ENCODE measurements around the gene TMEM161B.
"Not testable (repeated sequence)": the region's sequence is repeated elsewhere in the genome, so short reads cannot be mapped to it uniquely, and the experiment has no call there.

TMEM161B gene

DNA sequence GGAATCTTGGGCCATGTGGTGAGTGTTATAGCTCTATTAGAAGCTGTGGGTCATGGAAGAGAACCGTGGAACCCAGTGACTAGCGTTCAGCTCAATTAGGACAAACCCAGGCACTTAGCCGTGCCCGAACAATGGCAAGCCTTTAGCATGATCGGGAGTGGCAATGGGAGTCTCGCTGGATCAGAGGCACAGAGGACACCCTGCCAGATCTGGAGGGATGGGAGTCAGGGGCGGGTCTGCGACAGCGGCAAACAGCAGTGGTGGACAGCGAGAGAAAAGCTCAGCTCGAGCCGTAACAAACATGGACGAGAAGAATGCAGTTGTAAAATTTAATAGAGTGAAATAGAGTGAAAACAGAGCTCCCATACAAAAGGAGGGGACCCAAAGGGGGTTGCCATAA is 91.2 kb downstream of the TMEM161B start:
- DNase-seq: not testable (repeated sequence)

DNA sequence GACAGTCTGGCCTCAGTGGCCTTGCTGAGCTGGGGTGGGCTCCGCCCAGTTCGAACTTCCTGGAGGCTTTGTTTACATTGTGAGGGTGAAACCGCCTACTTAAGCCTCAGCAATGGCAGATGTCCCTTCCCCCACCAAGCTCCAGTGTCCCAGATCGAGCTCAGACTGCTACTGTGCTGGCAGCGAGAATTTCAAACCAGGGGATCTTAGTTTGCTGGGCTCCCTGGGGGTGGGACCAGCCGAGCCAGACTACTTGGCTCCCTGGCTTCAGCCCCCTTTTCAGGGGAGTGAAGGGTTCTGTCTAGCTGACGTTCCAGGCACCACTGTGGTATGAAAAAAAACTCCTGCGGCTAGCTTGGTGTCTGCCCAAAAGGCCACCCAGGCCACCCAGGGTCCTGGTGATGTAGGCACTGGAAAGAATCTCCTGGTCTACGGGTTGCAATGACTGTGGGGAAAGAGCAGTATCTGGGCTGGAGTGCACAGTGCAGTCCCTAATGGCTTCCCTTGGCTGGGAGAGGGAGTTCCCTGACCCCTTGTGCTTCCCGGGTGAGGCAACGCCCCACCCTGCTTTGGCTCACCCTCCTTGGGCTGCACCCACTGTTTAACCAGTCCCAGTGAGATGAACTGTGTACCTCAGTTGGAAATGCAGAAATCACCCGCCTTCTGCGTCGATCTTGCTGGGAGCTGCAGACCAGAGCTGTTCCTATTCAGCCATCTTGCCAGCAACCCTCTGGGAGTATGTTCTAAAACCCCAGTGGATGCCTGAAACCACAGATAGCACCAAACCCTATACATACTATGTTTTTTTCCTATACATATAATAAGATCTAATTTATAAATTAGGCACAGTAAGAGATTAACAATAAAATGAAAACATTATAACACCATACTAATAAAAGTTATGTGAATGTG is 95.5 kb downstream of the TMEM161B start:
- DNase-seq: no peak

DNA sequence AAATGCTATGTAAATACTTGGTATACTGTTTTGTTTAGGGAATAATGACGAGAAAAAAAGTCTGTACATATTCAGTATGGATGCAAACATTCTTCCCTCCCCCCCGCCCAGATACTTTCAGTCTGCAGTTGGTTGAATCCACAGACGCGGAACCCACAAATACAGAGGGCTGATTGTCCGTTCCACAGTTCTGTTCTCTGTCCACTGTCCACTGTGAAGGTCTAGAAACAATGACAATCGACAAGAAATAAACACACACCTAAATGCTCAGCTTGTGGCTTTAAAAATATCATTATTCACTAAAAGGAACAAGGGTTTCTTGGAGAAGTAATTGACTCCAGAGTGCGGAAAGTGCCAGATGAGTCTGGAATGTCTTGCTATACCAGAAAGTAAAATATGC is 109.1 kb downstream of the TMEM161B start:
- no peak for DNase-seq

DNA sequence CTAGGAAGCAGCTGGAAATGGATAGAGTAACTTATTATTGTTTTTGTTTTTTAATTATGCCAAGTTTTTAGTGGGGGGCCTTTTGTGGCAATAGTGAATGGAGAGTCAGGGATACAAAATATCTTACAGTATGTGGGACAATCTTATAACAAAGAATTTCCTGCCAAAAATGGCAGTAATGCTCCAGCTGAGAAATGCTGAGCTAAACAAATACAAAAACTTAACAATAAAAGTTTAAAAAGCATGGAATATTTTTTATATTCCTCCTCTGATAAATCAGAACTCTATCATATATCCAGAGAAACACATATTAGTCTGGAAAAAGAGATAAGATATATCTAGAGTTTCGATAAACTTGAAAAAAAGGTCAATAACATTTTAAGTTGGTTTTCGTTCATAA is 110.6 kb downstream of the TMEM161B start:
- DNase-seq: no peak

DNA sequence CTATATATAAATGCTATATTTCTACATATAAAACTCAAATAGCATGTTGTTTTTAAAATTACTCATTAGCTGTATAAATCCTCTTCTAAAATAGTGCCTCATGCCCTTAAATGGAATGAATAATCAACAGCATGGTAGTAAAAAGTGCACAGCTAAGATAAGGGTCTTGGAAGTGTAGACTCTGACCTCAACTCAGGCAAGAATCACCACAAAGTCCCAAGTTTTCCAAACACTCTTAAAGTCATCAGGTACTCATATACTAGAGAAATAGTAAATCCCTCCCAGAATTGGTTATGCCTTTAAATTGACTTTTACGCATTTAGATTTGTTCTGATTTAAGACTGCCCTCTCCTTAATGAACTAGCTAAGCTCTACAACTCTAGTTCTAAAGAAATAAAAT is 113.8 kb downstream of the TMEM161B start:
- DNase-seq: no peak

DNA sequence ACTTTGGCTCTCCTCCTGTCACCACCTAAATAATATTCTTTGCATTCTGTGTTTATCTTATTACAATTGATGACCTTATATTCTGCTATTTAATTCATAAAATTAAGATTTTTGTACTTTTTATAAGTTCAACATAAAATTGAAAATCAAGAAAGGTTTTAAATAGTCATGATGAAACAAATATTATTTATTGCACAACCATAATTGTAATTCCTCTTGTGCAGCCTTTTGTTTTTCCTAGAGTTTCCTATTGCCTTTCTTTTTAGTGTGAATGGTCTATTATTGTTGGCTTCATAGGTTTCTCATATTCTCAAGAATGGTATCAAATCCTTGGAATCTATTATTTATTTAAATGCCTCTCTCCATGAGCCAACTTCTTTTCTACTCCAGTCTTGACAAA is 117.9 kb downstream of the TMEM161B start:
- DNase-seq: no peak

DNA sequence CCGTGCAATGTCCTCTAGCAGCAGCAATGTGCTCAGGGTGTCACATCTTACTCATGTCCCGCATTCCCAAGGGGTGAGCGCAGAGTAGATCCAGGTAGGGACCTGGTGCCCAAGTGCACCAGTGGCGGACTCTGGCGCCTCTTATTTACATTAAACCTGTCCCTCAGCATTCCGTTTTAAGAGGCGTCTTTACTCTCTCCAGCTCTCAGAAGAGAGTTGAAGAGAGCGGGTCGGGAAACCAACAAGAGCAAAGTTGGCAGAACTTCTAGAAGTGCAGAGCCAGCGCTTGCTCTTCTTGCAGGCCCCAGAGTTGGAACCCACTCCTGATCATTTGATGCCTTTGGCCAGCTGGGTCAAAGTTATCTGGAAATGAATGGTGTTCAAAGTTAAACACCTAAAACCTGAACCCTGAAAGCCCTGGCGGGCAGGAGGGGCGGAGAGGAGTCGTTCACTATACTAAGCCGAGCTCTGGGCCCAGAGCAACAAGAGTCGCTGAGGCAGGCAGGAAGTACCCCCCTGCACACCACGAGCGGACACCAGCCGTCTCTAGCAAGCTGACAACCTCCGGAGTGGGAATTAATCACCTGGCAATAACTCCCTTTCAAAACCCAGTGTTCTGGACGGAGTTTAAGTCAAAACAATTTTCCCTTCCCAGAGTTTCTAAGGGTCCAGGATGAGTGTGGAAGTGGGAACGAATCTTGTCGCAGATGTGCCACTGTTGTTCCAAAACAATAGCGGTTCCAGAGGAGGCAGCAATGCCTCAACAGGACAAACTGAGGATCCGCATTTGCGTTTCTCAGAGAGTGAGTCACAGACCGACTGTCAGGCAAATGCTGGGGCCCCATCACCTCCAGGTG is 122.8 kb downstream of the TMEM161B start:
- no peak for DNase-seq

DNA sequence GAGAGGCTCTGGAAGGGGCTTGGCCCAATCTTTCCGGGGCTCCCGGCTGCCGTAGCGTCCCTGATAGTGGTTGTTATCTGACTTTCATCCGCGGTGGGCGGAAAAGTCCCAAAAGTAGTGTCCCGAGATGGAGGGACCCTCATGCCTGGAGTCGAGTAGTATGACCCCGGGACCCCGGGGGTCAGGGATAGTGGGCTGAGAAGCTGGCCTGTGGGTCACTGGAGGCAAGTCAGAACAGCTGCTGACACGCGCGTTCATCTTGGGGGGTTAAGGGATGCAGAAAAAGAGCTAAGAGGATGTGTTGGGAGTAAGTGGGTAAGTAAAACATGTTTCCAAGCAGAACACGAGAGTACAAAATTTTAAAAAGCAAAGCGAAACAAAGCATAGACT is 123.4 kb downstream of the TMEM161B start:
- no peak for DNase-seq

All from NCI-H1436 treated with DMSO at 0.1 percent for 48 hours (cell line).